NCI-H510A treated with DMSO at 0.1 percent for 48 hours (cell line): Measurements from ENCODE around the gene DPY19L1.
"Not testable (repeated sequence)": the region's sequence is repeated elsewhere in the genome, so short reads cannot be mapped to it uniquely, and the experiment has no call there.

Source experiments
- DNase-seq: peaks from one replicate; lab custom pipeline; 2025; lab: John Stamatoyannopoulos, UW

DPY19L1 gene

GRCh38 chr7:35032166-35032565 is 5.1 kb downstream of the DPY19L1 start:
- DNase-seq = no peak

GRCh38 chr7:35030848-35031247 is 6.4 kb downstream of the DPY19L1 start:
- no peak for DNase-seq

- DNase-seq = no peak
Observed at GRCh38 chr7:35029311-35029710, 8.0 kb downstream of the DPY19L1 start.

- DNase-seq = no peak
Observed at GRCh38 chr7:35026150-35026549, 11.1 kb downstream of the DPY19L1 start.

GRCh38 chr7:35025369-35025870 is 11.9 kb downstream of the DPY19L1 start:
- no peak for DNase-seq

GRCh38 chr7:35024298-35024697 is 13.0 kb downstream of the DPY19L1 start:
- DNase-seq = no peak

- no peak for DNase-seq
Observed at GRCh38 chr7:35022725-35023124, 14.6 kb downstream of the DPY19L1 start.

- no peak for DNase-seq
Observed at GRCh38 chr7:35021445-35021844, 15.8 kb downstream of the DPY19L1 start.

- DNase-seq = no peak
Observed at GRCh38 chr7:35019801-35020200, 17.5 kb downstream of the DPY19L1 start.

- DNase-seq = no peak
Observed at GRCh38 chr7:35019179-35019729, 18.0 kb downstream of the DPY19L1 start.

GRCh38 chr7:35015346-35015859 is 21.9 kb downstream of the DPY19L1 start:
- no peak for DNase-seq

GRCh38 chr7:35012160-35012559 is 25.1 kb downstream of the DPY19L1 start:
- no peak for DNase-seq

GRCh38 chr7:35011085-35011484 is 26.2 kb downstream of the DPY19L1 start:
- no peak for DNase-seq

GRCh38 chr7:35007768-35008167 is 29.5 kb downstream of the DPY19L1 start:
- DNase-seq = no peak

- DNase-seq = peak; percentile 3
Observed at GRCh38 chr7:35004531-35005095, 32.7 kb downstream of the DPY19L1 start.

- peak; percentile 76 for DNase-seq
Observed at GRCh38 chr7:35003679-35004303, 33.5 kb downstream of the DPY19L1 start.

GRCh38 chr7:35003177-35003650 is 34.1 kb downstream of the DPY19L1 start:
- not testable (repeated sequence) for DNase-seq

GRCh38 chr7:34998335-34998734 is 39.0 kb downstream of the DPY19L1 start:
- not testable (repeated sequence) for DNase-seq

- not testable (repeated sequence) for DNase-seq
Observed at GRCh38 chr7:34996423-34997090, 40.7 kb downstream of the DPY19L1 start.

- no peak for DNase-seq
Observed at GRCh38 chr7:34995757-34996156, 41.5 kb downstream of the DPY19L1 start.

- no peak for DNase-seq
Observed at GRCh38 chr7:34991938-34992840, 45.1 kb downstream of the DPY19L1 start.
